ENCODE measurements around the gene IL1RAPL1. TPM values are rescaled to one million over a fixed set of nuclear protein-coding genes. Genes with fewer than 3 reads are reported as not detected.
"Not testable (repeated sequence)": the region's sequence is repeated elsewhere in the genome, so short reads cannot be mapped to it uniquely, and the experiment has no call there.

IL1RAPL1 gene
- total and polyA plus RNA-seq, 2 donors (not counting 1 experiment from before 2014, with no cell fraction given) = 0.25 to 2.8 TPM

- no peak for DNase-seq (ENCODE audit: low read depth in 2 of 2)
- Histone ChIP-seq H4K20me1 (ENCODE audit: control insufficient read depth, extremely low read depth, insufficient read depth, low read length) (no peaks in the 10 kb centered on the region), H3K79me2 (ENCODE audit: control insufficient read depth, insufficient read depth, low read length) (no peaks in the 10 kb centered on the region), H3K27ac (ENCODE audit: insufficient read depth, low read length) (no peak overlapping the region), H3K36me3 (ENCODE audit: control insufficient read depth, insufficient read depth, low read length) (no peaks in the 10 kb centered on the region), H3K4me2 (ENCODE audit: extremely low read depth, insufficient read depth, low read length) (no peak overlapping the region), H3K27me3 (ENCODE audit: control insufficient read depth, insufficient read depth, low read length) (no peaks in the 10 kb centered on the region), H3K4me3 (replicated peaks in 1 of 4; ENCODE audit: control extremely low read depth in 1 of 4, insufficient read depth in 1 of 4, low read depth in 3 of 4, low read length in 4 of 4) (no peak overlapping the region), H3K9ac (ENCODE audit: insufficient read depth, low read length) (no peak overlapping the region), H3K4me1 (ENCODE audit: control insufficient read depth, extremely low read depth, insufficient read depth, low read length) (no peaks in the 10 kb centered on the region), H3K9me3 (ENCODE audit: control insufficient read depth, insufficient read depth, low read depth, low read length) (no peaks in the 10 kb centered on the region), H2AFZ (ENCODE audit: low read length) (no peak overlapping the region)
- TF ChIP-seq, protein P1, sequence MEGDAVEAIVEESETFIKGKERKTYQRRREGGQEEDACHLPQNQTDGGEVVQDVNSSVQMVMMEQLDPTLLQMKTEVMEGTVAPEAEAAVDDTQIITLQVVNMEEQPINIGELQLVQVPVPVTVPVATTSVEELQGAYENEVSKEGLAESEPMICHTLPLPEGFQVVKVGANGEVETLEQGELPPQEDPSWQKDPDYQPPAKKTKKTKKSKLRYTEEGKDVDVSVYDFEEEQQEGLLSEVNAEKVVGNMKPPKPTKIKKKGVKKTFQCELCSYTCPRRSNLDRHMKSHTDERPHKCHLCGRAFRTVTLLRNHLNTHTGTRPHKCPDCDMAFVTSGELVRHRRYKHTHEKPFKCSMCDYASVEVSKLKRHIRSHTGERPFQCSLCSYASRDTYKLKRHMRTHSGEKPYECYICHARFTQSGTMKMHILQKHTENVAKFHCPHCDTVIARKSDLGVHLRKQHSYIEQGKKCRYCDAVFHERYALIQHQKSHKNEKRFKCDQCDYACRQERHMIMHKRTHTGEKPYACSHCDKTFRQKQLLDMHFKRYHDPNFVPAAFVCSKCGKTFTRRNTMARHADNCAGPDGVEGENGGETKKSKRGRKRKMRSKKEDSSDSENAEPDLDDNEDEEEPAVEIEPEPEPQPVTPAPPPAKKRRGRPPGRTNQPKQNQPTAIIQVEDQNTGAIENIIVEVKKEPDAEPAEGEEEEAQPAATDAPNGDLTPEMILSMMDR (conservative IDR thresholded peaks at IDR 0.05 in 1 of 2, IDR thresholded peaks at IDR 0.05 in 1 of 2; ENCODE audit: low read depth in 1 of 2, low read length in 2 of 2) = no peak
- TF ChIP-seq EZH2 (IDR thresholded peaks at IDR 0.05; ENCODE audit: low read length, missing control alignments) = no peak
Measured at GRCh38 chrX:29348288-29348687, 761.0 kb downstream of the IL1RAPL1 start.

DNA sequence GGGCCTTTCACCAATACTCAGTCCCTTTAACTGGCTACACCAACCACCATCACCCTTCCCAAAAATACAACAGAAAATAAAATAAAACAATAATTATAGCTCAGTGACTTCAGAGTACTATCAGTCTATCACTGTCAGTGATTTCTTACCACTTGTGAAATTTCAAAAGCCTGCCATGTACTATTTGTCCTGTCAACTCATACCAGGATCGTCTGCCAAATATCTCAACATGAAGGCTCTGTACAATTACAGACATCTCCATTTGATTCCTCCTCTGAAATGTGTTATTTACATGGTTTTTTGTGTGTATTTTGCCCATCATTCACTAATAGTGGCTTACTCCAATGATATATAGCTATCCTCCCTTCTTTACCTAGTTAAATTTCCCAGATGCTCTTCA is 772.0 kb downstream of the IL1RAPL1 start:
- H3K9ac ChIP-seq (ENCODE audit: insufficient read depth, low read length) = no peak overlapping the region
- no peak overlapping the region for H2AFZ ChIP-seq (ENCODE audit: low read length)
- no peaks in the 10 kb centered on the region for H3K27me3 ChIP-seq (ENCODE audit: control insufficient read depth, insufficient read depth, low read length)
- no peaks in the 10 kb centered on the region for H3K9me3 ChIP-seq (ENCODE audit: control insufficient read depth, insufficient read depth, low read depth, low read length)
- H3K4me3 ChIP-seq (replicated peaks in 1 of 4; ENCODE audit: control extremely low read depth in 1 of 4, insufficient read depth in 1 of 4, low read depth in 3 of 4, low read length in 4 of 4) = no peak overlapping the region
- no peak overlapping the region for H3K4me2 ChIP-seq (ENCODE audit: extremely low read depth, insufficient read depth, low read length)
- H3K79me2 ChIP-seq (ENCODE audit: control insufficient read depth, insufficient read depth, low read length) = no peaks in the 10 kb centered on the region
- no peaks in the 10 kb centered on the region for H4K20me1 ChIP-seq (ENCODE audit: control insufficient read depth, extremely low read depth, insufficient read depth, low read length)
- H3K4me1 ChIP-seq (ENCODE audit: control insufficient read depth, extremely low read depth, insufficient read depth, low read length) = no peaks in the 10 kb centered on the region
- DNase-seq (ENCODE audit: low read depth in 2 of 2) = no peak
- no peak overlapping the region for H3K27ac ChIP-seq (ENCODE audit: insufficient read depth, low read length)
- TF ChIP-seq, protein P1 (conservative IDR thresholded peaks at IDR 0.05 in 1 of 2, IDR thresholded peaks at IDR 0.05 in 1 of 2; ENCODE audit: low read depth in 1 of 2, low read length in 2 of 2) = no peak
- TF ChIP-seq EZH2 (IDR thresholded peaks at IDR 0.05; ENCODE audit: low read length, missing control alignments) = no peak
- H3K36me3 ChIP-seq (ENCODE audit: control insufficient read depth, insufficient read depth, low read length) = no peaks in the 10 kb centered on the region

GRCh38 chrX:29374765-29375164 is 787.5 kb downstream of the IL1RAPL1 start:
- H2AFZ ChIP-seq (ENCODE audit: low read length); H4K20me1 ChIP-seq (ENCODE audit: control insufficient read depth, extremely low read depth, insufficient read depth, low read length); H3K36me3 ChIP-seq (ENCODE audit: control insufficient read depth, insufficient read depth, low read length); H3K4me2 ChIP-seq (ENCODE audit: extremely low read depth, insufficient read depth, low read length); H3K4me3 ChIP-seq (replicated peaks in 1 of 4; ENCODE audit: control extremely low read depth in 1 of 4, insufficient read depth in 1 of 4, low read depth in 3 of 4, low read length in 4 of 4); H3K79me2 ChIP-seq (ENCODE audit: control insufficient read depth, insufficient read depth, low read length); H3K4me1 ChIP-seq (ENCODE audit: control insufficient read depth, extremely low read depth, insufficient read depth, low read length); H3K9ac ChIP-seq (ENCODE audit: insufficient read depth, low read length); H3K9me3 ChIP-seq (ENCODE audit: control insufficient read depth, insufficient read depth, low read depth, low read length); DNase-seq (ENCODE audit: low read depth in 2 of 2); H3K27ac ChIP-seq (ENCODE audit: insufficient read depth, low read length); H3K27me3 ChIP-seq (ENCODE audit: control insufficient read depth, insufficient read depth, low read length): not testable (repeated sequence)

Measured in fibroblast of lung (primary cell).